HUES6 (cell line): ENCODE results near the gene HMCN1.
"Not testable (repeated sequence)": the region's sequence is repeated elsewhere in the genome, so short reads cannot be mapped to it uniquely, and the experiment has no call there.

ENCODE experiments used
- H3K27ac ChIP-seq: 2 replicates; pipeline ENCODE4 v1.7.0; 2013; ENCODE audit warnings: low read depth, mild to moderate bottlenecking, low read length, inconsistent platforms
- H3K27me3 ChIP-seq: 2 replicates; pipeline ENCODE4 v1.6.1; 2013; ENCODE audit warnings: low read length; ENCODE audit not compliant: control insufficient read depth, insufficient read depth
- H3K36me3 ChIP-seq: 2 replicates; pipeline ENCODE4 v1.6.1; 2013; ENCODE audit warnings: low read length; ENCODE audit not compliant: control insufficient read depth, insufficient read depth
- H3K4me1 ChIP-seq: 2 replicates; pipeline ENCODE4 v1.6.1; 2013; ENCODE audit warnings: low read length; ENCODE audit not compliant: control insufficient read depth, insufficient read depth
- H3K4me3 ChIP-seq: 2 replicates; pipeline ENCODE4 v1.5.1; 2013; ENCODE audit warnings: low read depth, low read length
- H3K9ac ChIP-seq: one replicate; pipeline ENCODE4 v1.6.1; 2013; ENCODE audit warnings: mild to moderate bottlenecking, low read length
- H3K9me3 ChIP-seq: 2 replicates; pipeline ENCODE4 v1.6.1; 2013; ENCODE audit warnings: low read depth, low read length; ENCODE audit not compliant: control insufficient read depth, insufficient read depth

The HMCN1 gene

DNA sequence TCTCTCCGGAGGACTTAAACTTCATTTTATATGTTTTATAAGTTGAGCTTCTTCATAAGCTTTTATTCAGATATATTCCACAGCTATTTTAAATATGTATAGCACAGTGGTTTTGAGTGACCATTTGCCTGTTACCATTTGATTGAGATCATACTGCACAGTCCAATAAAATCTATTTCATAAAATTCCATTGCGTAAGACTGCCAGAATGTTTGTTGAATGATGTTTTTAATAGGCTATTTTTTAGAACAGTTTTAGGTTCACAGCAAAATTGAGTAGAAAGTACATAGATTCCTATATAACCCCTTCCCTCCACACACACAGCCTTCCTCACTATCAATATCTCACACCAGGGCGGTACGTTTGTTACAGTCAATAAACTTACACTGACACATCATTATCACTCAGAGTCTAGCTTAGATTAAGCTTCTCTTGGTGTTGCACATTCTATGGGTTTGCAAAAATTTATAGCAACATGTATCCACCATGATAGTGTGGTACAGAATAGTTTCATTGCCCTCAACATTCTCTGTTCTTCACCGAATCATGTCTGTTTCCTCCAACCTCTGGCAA, 433.0 kb downstream of the HMCN1 start:
- Histone ChIP-seq H3K36me3 (no peaks in the 10 kb centered on the region; the same call in 1 of the 2 replicates), H3K27me3 (no peaks in the 10 kb centered on the region), H3K27ac (no peak overlapping the region), H3K4me3 (no peak overlapping the region), H3K4me1 (no peaks in the 10 kb centered on the region), H3K9ac (no peak overlapping the region), H3K9me3 (peaks cover 9% of the 10 kb centered on the region)

DNA sequence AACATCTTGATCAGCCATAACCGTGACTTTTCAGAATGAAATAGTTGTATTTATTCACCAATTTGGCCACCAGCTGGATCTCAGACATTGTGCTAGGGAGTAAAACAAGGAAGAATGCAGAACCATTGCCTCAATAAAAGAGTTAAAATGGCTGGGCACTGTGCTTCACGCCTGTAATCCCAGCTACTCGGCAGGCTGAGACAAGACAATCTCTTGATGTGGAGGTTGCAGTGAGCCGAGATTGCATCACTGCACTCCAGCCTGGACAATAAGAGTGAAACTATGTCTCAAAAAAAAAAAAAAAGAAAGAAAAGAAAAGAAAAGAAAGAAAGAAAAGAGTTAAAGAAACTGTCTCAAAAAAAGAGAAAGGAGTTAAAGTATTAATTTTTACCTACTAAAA, 441.4 kb downstream of the HMCN1 start:
- H3K4me3 ChIP-seq = no peak overlapping the region
- no peaks in the 10 kb centered on the region for H3K36me3 ChIP-seq
- H3K27me3 ChIP-seq = no peaks in the 10 kb centered on the region
- H3K4me1 ChIP-seq = no peaks in the 10 kb centered on the region
- H3K27ac ChIP-seq = no peak overlapping the region
- H3K9me3 ChIP-seq = no peaks in the 10 kb centered on the region
- H3K9ac ChIP-seq = no peak overlapping the region

DNA sequence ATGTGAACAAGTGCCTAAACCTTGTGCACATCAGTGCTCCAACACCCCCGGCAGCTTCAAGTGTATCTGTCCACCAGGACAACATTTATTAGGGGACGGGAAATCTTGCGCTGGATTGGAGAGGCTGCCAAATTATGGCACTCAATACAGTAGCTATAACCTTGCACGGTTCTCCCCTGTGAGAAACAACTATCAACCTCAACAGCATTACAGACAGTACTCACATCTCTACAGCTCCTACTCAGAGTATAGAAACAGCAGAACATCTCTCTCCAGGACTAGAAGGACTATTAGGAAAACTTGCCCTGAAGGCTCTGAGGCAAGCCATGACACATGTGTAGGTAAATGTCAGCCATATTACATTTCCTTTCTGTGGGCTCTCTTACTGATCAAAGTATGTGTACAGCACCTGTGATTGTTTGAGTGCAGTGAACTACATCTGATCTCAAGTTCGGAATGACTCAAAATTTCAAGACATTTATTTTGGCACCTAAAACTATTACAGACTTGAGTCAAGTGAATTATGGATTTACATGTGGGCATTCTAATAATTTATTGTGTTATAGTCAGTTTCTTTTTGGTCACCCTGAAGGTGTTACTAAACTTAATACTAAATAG, 444.3 kb downstream of the HMCN1 start:
- no peaks in the 10 kb centered on the region for H3K36me3 ChIP-seq
- H3K4me3 ChIP-seq = no peak overlapping the region
- H3K4me1 ChIP-seq = no peaks in the 10 kb centered on the region
- H3K9ac ChIP-seq = no peak overlapping the region
- H3K27ac ChIP-seq = no peak overlapping the region
- H3K27me3 ChIP-seq = no peaks in the 10 kb centered on the region
- no peaks in the 10 kb centered on the region for H3K9me3 ChIP-seq

DNA sequence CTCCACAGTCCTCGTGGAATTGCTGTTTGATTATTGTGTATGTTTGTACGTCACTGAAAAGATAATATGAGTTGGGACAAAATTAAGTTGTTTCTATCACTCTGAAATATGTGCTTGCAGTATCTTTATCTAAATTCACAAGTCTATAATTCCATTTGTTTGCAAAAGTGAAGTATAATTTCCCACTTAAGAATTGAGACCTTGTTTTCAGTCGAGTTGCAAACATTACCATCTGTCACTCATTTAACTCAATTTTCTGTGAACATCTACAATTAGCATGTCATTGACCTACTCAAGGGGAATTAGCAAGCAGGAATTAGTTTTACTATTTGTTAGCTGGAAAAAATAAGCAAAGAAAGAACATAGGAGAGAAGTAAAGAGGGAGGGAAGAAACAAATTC, 445.0 kb downstream of the HMCN1 start:
- Histone ChIP-seq H3K9ac (no peak overlapping the region), H3K36me3 (no peaks in the 10 kb centered on the region), H3K4me1 (no peaks in the 10 kb centered on the region), H3K9me3 (no peaks in the 10 kb centered on the region), H3K27ac (no peak overlapping the region), H3K4me3 (no peak overlapping the region), H3K27me3 (no peaks in the 10 kb centered on the region)

DNA sequence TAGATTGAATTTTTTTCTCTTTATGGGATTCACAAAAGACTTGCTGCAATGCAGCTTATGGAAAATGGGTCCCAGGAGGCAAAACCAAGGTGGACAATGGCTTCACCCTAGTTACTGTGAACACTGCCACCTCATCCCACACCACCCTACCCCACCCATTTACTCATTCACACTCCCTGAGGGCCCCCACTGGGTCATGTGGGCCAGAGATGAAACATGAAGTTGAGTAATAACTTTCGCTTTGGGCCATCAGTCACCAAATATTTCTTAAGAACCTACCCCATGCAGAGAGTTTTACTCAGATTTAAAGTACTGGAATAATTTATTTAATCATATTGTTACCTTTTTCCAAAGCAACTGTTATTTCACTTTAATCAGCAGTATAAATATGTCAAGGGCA, 449.0 kb downstream of the HMCN1 start:
- Histone ChIP-seq H3K4me3 (no peak overlapping the region), H3K27me3 (no peaks in the 10 kb centered on the region), H3K4me1 (no peaks in the 10 kb centered on the region), H3K27ac (no peak overlapping the region), H3K36me3 (no peaks in the 10 kb centered on the region), H3K9ac (no peak overlapping the region), H3K9me3 (no peaks in the 10 kb centered on the region)

DNA sequence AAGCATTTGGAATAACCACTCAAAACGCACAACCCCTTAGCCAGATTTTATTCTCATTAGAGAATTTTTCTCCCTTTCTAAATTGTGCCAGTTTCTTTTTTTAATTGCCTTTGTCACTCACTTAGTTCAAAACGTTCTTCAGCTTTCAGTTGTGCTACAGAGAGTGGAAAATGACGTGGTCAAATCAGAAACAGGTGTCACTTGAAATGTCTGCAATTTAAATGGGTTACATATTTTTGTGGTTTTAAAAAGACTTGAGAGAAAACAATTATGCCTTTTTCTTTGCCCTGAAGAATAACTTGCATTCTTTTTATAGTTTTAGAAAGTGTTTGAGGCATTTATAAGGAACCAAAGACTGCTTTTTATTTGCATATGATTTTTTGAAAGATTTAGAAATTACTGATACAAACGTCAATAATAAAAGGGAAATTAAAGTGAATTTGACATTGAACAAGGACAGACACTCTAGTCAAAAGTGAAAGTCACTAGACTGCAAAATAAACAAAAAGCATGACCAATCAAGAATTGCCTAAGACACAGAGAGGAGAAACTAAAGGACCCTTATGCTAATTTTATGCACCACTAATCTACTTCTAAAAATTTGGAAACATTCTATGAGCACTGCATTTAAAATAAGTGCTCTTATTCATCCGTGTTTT, 449.9 kb downstream of the HMCN1 start:
- Histone ChIP-seq H3K4me1 (no peaks in the 10 kb centered on the region), H3K4me3 (no peak overlapping the region), H3K9ac (no peak overlapping the region), H3K9me3 (no peaks in the 10 kb centered on the region), H3K27me3 (no peaks in the 10 kb centered on the region), H3K27ac (no peak overlapping the region), H3K36me3 (no peaks in the 10 kb centered on the region; the same call in 1 of the 2 replicates)

DNA sequence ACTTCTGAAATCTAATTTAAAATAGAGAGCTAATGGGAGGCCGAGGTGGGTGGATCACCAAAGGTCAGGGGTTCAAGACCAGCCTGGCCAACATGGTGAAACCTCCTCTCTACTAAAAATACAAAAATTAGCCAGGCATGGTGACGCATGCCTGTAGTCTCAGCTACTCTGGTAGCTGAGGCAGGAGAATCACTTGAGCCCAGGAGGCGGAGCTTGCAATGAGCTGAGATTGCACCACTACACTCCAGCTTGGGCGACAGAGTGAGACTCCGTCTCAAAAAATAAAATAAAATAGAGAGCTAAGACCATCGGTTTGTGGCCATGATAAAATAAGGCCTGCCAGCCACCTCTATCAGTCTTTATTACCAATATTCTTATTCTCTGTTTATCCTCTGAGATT, 452.1 kb downstream of the HMCN1 start:
- H3K4me3 ChIP-seq, H3K27me3 ChIP-seq, H3K9ac ChIP-seq, H3K27ac ChIP-seq, H3K9me3 ChIP-seq, H3K36me3 ChIP-seq, H3K4me1 ChIP-seq: not testable (repeated sequence)

DNA sequence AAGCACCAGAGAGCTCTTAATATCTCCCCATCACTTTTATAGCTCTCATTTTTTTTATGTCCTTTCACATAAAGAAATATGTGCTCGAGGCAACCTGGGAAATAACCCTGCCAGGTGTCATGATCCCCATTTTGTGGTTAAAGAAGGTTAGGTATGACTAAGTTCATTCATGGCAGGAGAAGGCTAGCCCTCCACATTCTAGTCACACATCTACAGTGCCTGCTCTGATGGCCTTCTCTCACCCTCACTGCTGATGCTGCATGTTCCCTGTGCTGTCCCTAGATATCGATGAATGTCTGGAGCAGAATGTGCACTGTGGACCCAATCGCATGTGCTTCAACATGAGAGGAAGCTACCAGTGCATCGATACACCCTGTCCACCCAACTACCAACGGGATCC, 453.4 kb downstream of the HMCN1 start:
- no peak overlapping the region for H3K9ac ChIP-seq
- no peaks in the 10 kb centered on the region for H3K27me3 ChIP-seq
- peaks cover 9% of the 10 kb centered on the region; the same call in 1 of the 2 replicates for H3K36me3 ChIP-seq
- H3K9me3 ChIP-seq = no peaks in the 10 kb centered on the region
- H3K4me1 ChIP-seq = no peaks in the 10 kb centered on the region
- H3K4me3 ChIP-seq = no peak overlapping the region
- H3K27ac ChIP-seq = no peak overlapping the region

DNA sequence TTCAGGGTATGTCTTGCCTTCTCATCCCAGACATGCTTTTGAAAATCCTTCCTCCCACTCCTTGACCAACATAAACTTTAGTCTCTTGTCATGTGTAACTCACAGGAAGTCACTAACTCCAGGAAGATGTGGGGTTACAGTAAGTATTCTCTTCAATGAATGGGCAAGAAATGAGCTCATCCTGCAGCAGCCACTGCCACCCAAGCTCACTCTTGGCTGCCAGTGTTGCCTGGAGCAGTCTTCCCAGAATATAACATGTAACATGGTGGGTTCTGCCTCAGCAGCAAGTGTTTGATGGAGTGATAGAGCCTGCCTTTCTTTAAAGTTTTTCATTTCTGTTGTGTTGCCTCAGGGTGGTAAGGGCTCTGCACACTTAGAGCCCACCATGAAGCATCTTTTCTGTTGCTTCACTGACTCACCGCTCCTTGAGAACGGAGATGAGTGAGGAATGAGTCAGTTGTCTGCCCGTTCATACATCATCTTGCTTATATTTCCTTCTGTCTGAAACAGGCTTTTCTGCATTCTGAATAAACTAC, 453.9 kb downstream of the HMCN1 start:
- Histone ChIP-seq H3K9me3 (no peaks in the 10 kb centered on the region), H3K27ac (no peak overlapping the region), H3K36me3 (peaks cover 9% of the 10 kb centered on the region; the same call in 1 of the 2 replicates), H3K4me3 (no peak overlapping the region), H3K27me3 (no peaks in the 10 kb centered on the region), H3K4me1 (no peaks in the 10 kb centered on the region), H3K9ac (no peak overlapping the region)

DNA sequence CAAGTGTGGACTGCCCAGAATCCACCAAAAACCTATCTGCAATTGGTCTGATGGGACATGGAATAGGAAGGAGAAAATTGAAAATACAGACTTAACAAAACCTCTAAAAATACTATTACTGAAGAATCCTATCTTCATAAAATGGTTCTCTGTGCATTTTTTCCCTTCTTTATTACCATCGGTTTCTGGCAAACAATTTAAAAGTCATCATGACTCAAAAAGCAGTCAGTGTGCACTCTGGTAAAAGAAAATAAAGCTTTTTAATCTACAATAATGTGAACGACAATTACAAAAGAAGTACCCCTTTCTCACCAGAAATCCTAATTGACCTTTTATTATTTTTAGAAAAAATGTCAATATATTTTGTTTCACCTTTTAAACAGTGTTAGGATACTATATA, 454.5 kb downstream of the HMCN1 start:
- peaks cover 9% of the 10 kb centered on the region; the same call in 1 of the 2 replicates for H3K36me3 ChIP-seq
- no peaks in the 10 kb centered on the region for H3K9me3 ChIP-seq
- H3K4me1 ChIP-seq = no peaks in the 10 kb centered on the region
- H3K27me3 ChIP-seq = no peaks in the 10 kb centered on the region
- H3K27ac ChIP-seq = no peak overlapping the region
- no peak overlapping the region for H3K9ac ChIP-seq
- H3K4me3 ChIP-seq = no peak overlapping the region

DNA sequence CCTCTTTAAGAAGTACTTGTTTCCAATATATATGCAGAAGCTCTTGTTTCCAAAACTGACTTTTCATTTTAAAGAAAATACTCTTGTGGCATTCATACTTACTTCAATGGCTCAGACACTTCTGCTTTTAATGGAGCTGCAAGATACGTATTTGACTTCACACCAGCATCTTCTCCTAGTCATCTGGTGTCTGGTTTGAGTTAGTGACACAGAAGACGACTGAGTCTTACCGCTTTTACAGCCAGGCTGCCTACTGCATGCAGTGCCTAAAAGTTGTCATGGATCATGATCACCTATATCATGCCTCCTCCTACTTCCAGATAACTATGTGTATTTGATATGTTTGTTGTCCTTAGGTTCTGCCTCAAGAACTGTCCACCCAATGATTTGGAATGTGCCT, 455.0 kb downstream of the HMCN1 start:
- H3K9me3 ChIP-seq = no peaks in the 10 kb centered on the region
- H3K4me1 ChIP-seq = no peaks in the 10 kb centered on the region
- no peaks in the 10 kb centered on the region for H3K27me3 ChIP-seq
- no peak overlapping the region for H3K27ac ChIP-seq
- H3K9ac ChIP-seq = no peak overlapping the region
- no peak overlapping the region for H3K4me3 ChIP-seq
- peaks cover 9% of the 10 kb centered on the region; the same call in 1 of the 2 replicates for H3K36me3 ChIP-seq
